Measurements from ENCODE around the gene CSMD2. TPM values are rescaled to one million over a fixed set of nuclear protein-coding genes. Genes with fewer than 3 reads are reported as not detected.

The CSMD2 gene
- total and polyA plus RNA-seq, 2 of the 4 experiments (the other 2 are of a cell fraction): under 0.01 to 0.36 TPM

DNA sequence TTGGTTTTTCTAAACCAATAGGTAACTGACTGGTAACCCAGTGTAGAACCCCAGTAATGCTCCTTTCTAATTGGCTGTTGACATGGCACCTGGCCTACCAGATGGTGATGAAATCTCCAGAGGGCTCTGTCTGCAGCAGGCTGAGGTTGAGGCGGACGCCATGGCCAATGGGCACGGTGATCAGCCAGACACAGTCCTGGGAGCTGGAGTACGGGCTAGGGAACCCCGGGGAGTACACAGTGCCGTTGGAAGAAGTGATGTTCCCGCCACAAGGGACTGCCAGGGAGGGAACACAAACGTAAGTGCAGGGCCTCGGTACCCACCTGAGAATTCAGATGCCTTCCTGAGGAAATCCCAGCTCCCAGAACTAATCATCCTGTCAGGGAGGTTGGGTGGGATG lies 562.8 kb downstream of the CSMD2 start:
- no peak overlapping the region for H3K18ac ChIP-seq (ENCODE audit: low read depth, low read length)
- H3K9me3 ChIP-seq (ENCODE audit: control insufficient read depth, insufficient read depth, low read length): no peaks in the 10 kb centered on the region
- CTCF ChIA-PET: no interaction called here
- no peaks in the 10 kb centered on the region for H3K36me3 ChIP-seq (ENCODE audit: control insufficient read depth, insufficient read depth, low read length)
- intact Hi-C loops (cut with micrococcal nuclease) (no loop called here), dilution Hi-C loops (cut with HindIII; ENCODE audit: low sequenced_read_pairs, unreplicated experiment) (no loop called here), in situ Hi-C loops (cut with MboI; ENCODE audit: low sequenced_read_pairs) (loop anchor here (25.0 kb wide), 2 partner anchors 390 to 515 kb away; partner anchors contain the start of gene AZIN2)
- H3K9ac ChIP-seq (ENCODE audit: low read depth, low read length): no peak overlapping the region
- no peak overlapping the region for H3K27ac ChIP-seq (ENCODE audit: insufficient read depth, low read length)
- H4K91ac ChIP-seq (ENCODE audit: insufficient read depth, low read depth, low read length): no peak overlapping the region
- no peak overlapping the region for H3K56ac ChIP-seq (ENCODE audit: extremely low read depth, insufficient read depth, low read length)
- no peaks in the 10 kb centered on the region for H3K79me1 ChIP-seq (ENCODE audit: low read depth in 1 of 2, low read length in 2 of 2)
- H3K4me1 ChIP-seq (ENCODE audit: control insufficient read depth, insufficient read depth, low read length): no peaks in the 10 kb centered on the region
- no peak overlapping the region for H3K4me3 ChIP-seq (ENCODE audit: insufficient read depth, low read depth, low read length)
- no peak overlapping the region for H3K23ac ChIP-seq (ENCODE audit: low read depth, low read length)
- no peak overlapping the region for H3K4me2 ChIP-seq (ENCODE audit: low read depth, low read length)
- no peak overlapping the region for H2BK120ac ChIP-seq (ENCODE audit: low read depth, low read length)
- no peak overlapping the region for H2BK5ac ChIP-seq (ENCODE audit: low read depth, low read length, poor library complexity, severe bottlenecking)
- no peak overlapping the region for H2AK5ac ChIP-seq (ENCODE audit: low read depth, low read length)
- TF ChIP-seq RFX5 (IDR thresholded peaks at IDR 0.05; ENCODE audit: low read depth, low read length) (no peak), RAD21 (IDR thresholded peaks at IDR 0.05; ENCODE audit: low read length) (no peak), MAZ (IDR thresholded peaks at IDR 0.05; ENCODE audit: borderline replicate concordance, low read depth, low read length) (no peak), POLR2A (IDR thresholded peaks at IDR 0.05; ENCODE audit: low read depth, low read length) (no peak)
- H2BK15ac ChIP-seq (ENCODE audit: low read depth, low read length): no peak overlapping the region
- H3K14ac ChIP-seq (replicated peaks; ENCODE audit: low read depth, low read length): no peak overlapping the region
- H3K27me3 ChIP-seq (ENCODE audit: control insufficient read depth, insufficient read depth, low read length): peaks cover 2% of the 10 kb centered on the region; the same call in 1 of the 2 replicates
- no peak overlapping the region for H4K8ac ChIP-seq (ENCODE audit: low read depth in 2 of 2, low read length in 2 of 2)
- no peak overlapping the region for H2BK20ac ChIP-seq (ENCODE audit: low read depth, low read length)
- no TSS peak for BruUV-seq (replicated peaks)
- no CpG with 5 or more reads among the region's 9 CpGs for WGBS, 2 experiments (ENCODE audit: extremely low coverage in 2 of 2, insufficient read length in 1 of 2)
- POLR2A ChIA-PET (ENCODE audit: unreplicated experiment): no interaction called here
- no peak overlapping the region for H2AFZ ChIP-seq (replicated peaks; ENCODE audit: low read length, poor library complexity)
- H3K9me1 ChIP-seq (ENCODE audit: insufficient read depth, low read length): no peaks in the 10 kb centered on the region
- no peaks in the 10 kb centered on the region for H4K20me1 ChIP-seq (ENCODE audit: insufficient read depth, low read length)
- no peak overlapping the region for H4K5ac ChIP-seq (ENCODE audit: low read depth, low read length)
- no peak for DNase-seq
- H3K4ac ChIP-seq (ENCODE audit: low read depth, low read length): no peak overlapping the region
- ATAC-seq (ENCODE audit: low read depth): no peak
- H2AK9ac ChIP-seq (replicated peaks; ENCODE audit: low read depth, low read length, poor library complexity): no peak overlapping the region
